Neural cell (in vitro differentiated cells): Measurements from ENCODE around the gene TRMT1L. TPM values are rescaled to one million over a fixed set of nuclear protein-coding genes. Genes with fewer than 3 reads are reported as not detected.

Source experiments
- H2AFZ ChIP-seq: fragments of 200-600, 300-800 bp; sonication (generic), shearing (Covaris generic); 2 replicates; pipeline ENCODE4 v1.6.0; 2014; ENCODE audit warnings: low read depth, mild to moderate bottlenecking, antibody characterized with exemption, low read length, moderate library complexity
- H3F3A ChIP-seq: fragments of 200-600 bp; shearing (Covaris generic); 2 replicates; pipeline ENCODE4 v1.6.1; 2016; ENCODE audit warnings: mild to moderate bottlenecking, moderate library complexity, mixed read lengths, antibody characterized with exemption, low read length; ENCODE audit not compliant: insufficient read depth, poor library complexity, severe bottlenecking
- H3K27ac ChIP-seq: fragments of 200-600, 300-800 bp; sonication (generic), shearing (Covaris generic); 2 replicates; pipeline ENCODE4 v1.5.1; 2014; ENCODE audit warnings: mild to moderate bottlenecking, low read length, moderate library complexity
- H3K27me3 ChIP-seq: fragments of 300-800, 200-600 bp; sonication (generic), shearing (Covaris generic); 2 replicates; pipeline ENCODE4 v1.6.0; 2014; ENCODE audit warnings: mild to moderate bottlenecking, low read depth, low read length, moderate library complexity; ENCODE audit not compliant: insufficient read depth
- H3K36me3 ChIP-seq: fragments of 300-800, 200-600 bp; sonication (generic), shearing (Covaris generic); 2 replicates; pipeline ENCODE4 v1.5.1; 2014; ENCODE audit warnings: mild to moderate bottlenecking, antibody characterized with exemption, low read length, moderate library complexity; ENCODE audit not compliant: insufficient read depth
- H3K4me2 ChIP-seq: fragments of 300-800, 200-600 bp; sonication (generic), shearing (Covaris generic); 2 replicates; pipeline ENCODE4 v1.6.0; 2014; ENCODE audit warnings: mild to moderate bottlenecking, low read length
- H3K4me3 ChIP-seq: fragments of 300-800, 200-600 bp; sonication (generic), shearing (Covaris generic); 2 replicates; pipeline ENCODE4 v1.5.1; 2014; ENCODE audit warnings: mild to moderate bottlenecking, low read length, moderate library complexity
- H3K79me2 ChIP-seq: fragments of 200-600 bp; shearing (Covaris generic); replicated peaks from 2 replicates; pipeline ENCODE4 v1.6.0; 2014; ENCODE audit warnings: mild to moderate bottlenecking, low read length, moderate library complexity; ENCODE audit not compliant: insufficient read depth
- H3K9ac ChIP-seq: fragments of 300-800, 200-600 bp; sonication (generic), shearing (Covaris generic); 2 replicates; pipeline ENCODE4 v1.6.1; 2016; ENCODE audit warnings: mild to moderate bottlenecking, low read length, mixed read lengths
- H3K9me2 ChIP-seq: fragments of 200-600 bp; shearing (Covaris generic); 2 replicates; pipeline ENCODE4 v1.6.1; 2016; ENCODE audit warnings: mild to moderate bottlenecking, low read length, mixed read lengths; ENCODE audit not compliant: insufficient read depth
- H3K9me3 ChIP-seq: fragments of 200-600, 300-800 bp; sonication (generic), shearing (Covaris generic); 2 replicates; pipeline ENCODE4 v1.6.1; 2016; ENCODE audit warnings: mild to moderate bottlenecking, mixed run types, low read length, moderate library complexity, mixed read lengths
- H4K20me1 ChIP-seq: fragments of 200-600 bp; shearing (Covaris generic); 2 replicates; pipeline ENCODE4 v1.6.1; 2016; ENCODE audit warnings: mild to moderate bottlenecking, mixed run types; ENCODE audit not compliant: insufficient read depth
- CTCF ChIP-seq: fragments of 450-650 bp; IDR thresholded peaks from 2 replicates; pipeline ENCODE4 v1.5.1; 2014; ENCODE audit warnings: antibody characterized with exemption, mild to moderate bottlenecking, moderate library complexity; ENCODE audit not compliant: poor library complexity, severe bottlenecking
- EP300 ChIP-seq: fragments of 450-650 bp; conservative IDR thresholded peaks from 2 replicates; pipeline ENCODE4 v1.6.1; 2014; ENCODE audit warnings: antibody characterized with exemption, mild to moderate bottlenecking, moderate library complexity; ENCODE audit not compliant: poor library complexity, severe bottlenecking
- EZH2 ChIP-seq: fragments of 200-600, 300-800 bp; shearing (Covaris generic), sonication (generic); IDR thresholded peaks from 2 replicates; pipeline ENCODE4 v1.6.1; 2014; ENCODE audit warnings: antibody characterized with exemption, low read length, borderline replicate concordance, mild to moderate bottlenecking; ENCODE audit not compliant: insufficient read depth, poor library complexity, severe bottlenecking
- MXI1 ChIP-seq: fragments of 450-650 bp; conservative IDR thresholded peaks from 2 replicates; pipeline ENCODE4 v1.6.1; 2014; ENCODE audit warnings: antibody characterized with exemption, mild to moderate bottlenecking; ENCODE audit not compliant: poor library complexity, severe bottlenecking
- POLR2AphosphoS5 ChIP-seq: IDR thresholded peaks from 2 replicates; pipeline ENCODE4 v1.6.1; 2012
- RAD21 ChIP-seq: fragments of 450-650 bp; conservative IDR thresholded peaks from 2 replicates; pipeline ENCODE4 v1.6.1; 2014; ENCODE audit warnings: antibody characterized with exemption, mild to moderate bottlenecking, moderate library complexity
- REST ChIP-seq: IDR thresholded peaks from 2 replicates; pipeline ENCODE4 v1.6.1; 2012; ENCODE audit warnings: borderline replicate concordance
- SMC3 ChIP-seq: fragments of 450-650 bp; conservative IDR thresholded peaks from 2 replicates; pipeline ENCODE4 v1.6.1; 2014; ENCODE audit warnings: antibody characterized with exemption, mild to moderate bottlenecking, moderate library complexity; ENCODE audit not compliant: poor library complexity
- TAF1 ChIP-seq: IDR thresholded peaks from 2 replicates; pipeline ENCODE4 v1.6.1; 2012; ENCODE audit warnings: low read depth
- polyA plus RNA-seq: library from polyadenylated mRNA; depleted of rRNA; stranded (reverse); fragments of >200 nt; gene quantifications from 2 replicates; pipeline ENCODE4 v1.2.3, GENCODE V29; 2014

TRMT1L gene
- polyA plus RNA-seq, 1 donor from 2014 or later = 9.7 TPM

- Histone ChIP-seq H3K9me2 (no peaks in the 10 kb centered on the region), H3K4me3 (no peak overlapping the region)
- TF ChIP-seq EZH2 (no peak), SMC3 (no peak), CTCF (no peak), RAD21 (no peak), REST (no peak), MXI1 (no peak), POLR2AphosphoS5 (no peak), EP300 (no peak), TAF1 (no peak)
Measured at GRCh38 chr1:185137896-185138545, 18.7 kb downstream of the TRMT1L start.

GRCh38 chr1:185132534-185132933 is 24.2 kb downstream of the TRMT1L start:
- Histone ChIP-seq H3K9ac (no peak overlapping the region), H3K27ac (no peak overlapping the region), H4K20me1 (no peaks in the 10 kb centered on the region), H3K79me2 (no peaks in the 10 kb centered on the region), H3K4me3 (no peak overlapping the region), H3K27me3 (no peaks in the 10 kb centered on the region), H3K4me2 (no peak overlapping the region), H3F3A (peaks cover 3% of the 10 kb centered on the region), H2AFZ (no peak overlapping the region), H3K9me2 (no peaks in the 10 kb centered on the region), H3K36me3 (no peaks in the 10 kb centered on the region), H3K9me3 (no peaks in the 10 kb centered on the region)
- TF ChIP-seq MXI1 (no peak), EP300 (no peak), SMC3 (no peak), RAD21 (no peak), REST (no peak), CTCF (no peak), TAF1 (no peak), POLR2AphosphoS5 (no peak), EZH2 (no peak)

More at GRCh38 chr1:185137896-185138545, 18.7 kb downstream of the TRMT1L start:
- H3K36me3 ChIP-seq = no peaks in the 10 kb centered on the region
- no peak overlapping the region for H3K27ac ChIP-seq
- no peaks in the 10 kb centered on the region for H3K9me3 ChIP-seq
- H3K4me2 ChIP-seq = no peak overlapping the region
- H3K79me2 ChIP-seq = no peaks in the 10 kb centered on the region
- no peaks in the 10 kb centered on the region for H3K27me3 ChIP-seq
- no peaks in the 10 kb centered on the region for H3F3A ChIP-seq
- H4K20me1 ChIP-seq = no peaks in the 10 kb centered on the region
- no peak overlapping the region for H3K9ac ChIP-seq
- no peak overlapping the region for H2AFZ ChIP-seq
